Coronary artery (tissue), 2 donors: Measurements from ENCODE around the gene PRKCH.
"Not testable (repeated sequence)": the region's sequence is repeated elsewhere in the genome, so short reads cannot be mapped to it uniquely, and the experiment has no call there.

Source experiments
- DNase-seq: peaks from one replicate; pipeline ENCODE4 v3.0.0-alpha.2; 2017; ENCODE audit warnings: low spot score
- H3K27ac ChIP-seq, 2 donors: fragments of 200-600 bp; sonication (generic); one replicate each; pipeline ENCODE4 v1.5.1; 2016 to 2019
- H3K4me3 ChIP-seq: fragments of 200-600 bp; sonication (generic); 2 replicates; pipeline ENCODE4 v1.5.1; 2016; ENCODE audit warnings: mild to moderate bottlenecking, moderate library complexity
- CTCF ChIP-seq: fragments of 200-600 bp; sonication (generic); IDR thresholded peaks from one replicate; pipeline ENCODE4 v1.5.1; 2019; ENCODE audit warnings: antibody characterized with exemption

The PRKCH gene

GRCh38 chr14:61403411-61403810 is 82.0 kb downstream of the PRKCH start:
- H3K27ac ChIP-seq, result no peak overlapping the region
- TF ChIP-seq CTCF, result no peak
- DNase-seq, result no peak
- no peak overlapping the region for H3K4me3 ChIP-seq

GRCh38 chr14:61404637-61405036 is 83.3 kb downstream of the PRKCH start:
- Histone ChIP-seq H3K4me3 (no peak overlapping the region), H3K27ac (no peak overlapping the region)
- TF ChIP-seq CTCF, result no peak
- DNase-seq, result no peak

GRCh38 chr14:61406198-61406597 is 84.8 kb downstream of the PRKCH start:
- TF ChIP-seq CTCF, result no peak
- no peak for DNase-seq
- no peak overlapping the region for H3K4me3 ChIP-seq
- H3K27ac ChIP-seq, result no peak overlapping the region

GRCh38 chr14:61406675-61407074 is 85.3 kb downstream of the PRKCH start:
- no peak for TF ChIP-seq CTCF
- H3K4me3 ChIP-seq, result no peak overlapping the region
- H3K27ac ChIP-seq, result no peak overlapping the region
- DNase-seq, result no peak

GRCh38 chr14:61408498-61408897 is 87.1 kb downstream of the PRKCH start:
- Histone ChIP-seq H3K27ac (no peak overlapping the region), H3K4me3 (no peak overlapping the region)
- TF ChIP-seq CTCF, result no peak
- DNase-seq, result no peak

- H3K27ac ChIP-seq, result no peak overlapping the region
- TF ChIP-seq CTCF, result no peak
- no peak for DNase-seq
- H3K4me3 ChIP-seq, result no peak overlapping the region
Observed at GRCh38 chr14:61409782-61410181, 88.4 kb downstream of the PRKCH start.

GRCh38 chr14:61415934-61416333 is 94.6 kb downstream of the PRKCH start:
- DNase-seq, H3K4me3 ChIP-seq, H3K27ac ChIP-seq: not testable (repeated sequence)

- no peak for TF ChIP-seq CTCF
- no peak overlapping the region for H3K27ac ChIP-seq
- DNase-seq, result no peak
- H3K4me3 ChIP-seq, result no peak overlapping the region
Observed at GRCh38 chr14:61416591-61416990, 95.2 kb downstream of the PRKCH start.
